ENCODE measurements around the gene B4GALNT1. TPM values are rescaled to one million over a fixed set of nuclear protein-coding genes. Genes with fewer than 3 reads are reported as not detected.
A peak's percentile ranks its signal among the peaks of the same experiment; 100 is the strongest.
"Not testable (repeated sequence)": the region's sequence is repeated elsewhere in the genome, so short reads cannot be mapped to it uniquely, and the experiment has no call there.

Gene B4GALNT1
- total and polyA plus RNA-seq, 8 donors, result 0.04 to 1.1 (median 0.47) TPM; not detected in 1

- ATAC-seq (no peak), DNase-seq (peak in 2 of 6 donors; percentile 24 to 47), FAIRE-seq (no peak)
- Histone ChIP-seq H3K4me3 (no peak overlapping the region), H3K9me3 (no peaks in the 10 kb centered on the region), H3K36me3 (no peaks in the 10 kb centered on the region), H3K4me1 (peaks cover 0 to 5% (median 0%) of the 10 kb centered on the region in 3 donors), H3K27me3 (no peaks in the 10 kb centered on the region), H3K27ac (no peak overlapping the region)
- WGBS, 2 donors, result 80 to 86% methylated on average over 23 of the region's 23 CpGs
- TF ChIP-seq CTCF (IDR thresholded peaks at IDR 0.05), result no peak
- intact Hi-C loops (cut with DNase I), result no loop called here
Measured at GRCh38 chr12:57655541-57656240, 22.7 kb upstream of the B4GALNT1 start.

GRCh38 chr12:57654042-57654441, 21.0 kb upstream of the B4GALNT1 start:
- no peak overlapping the region for H3K27ac ChIP-seq
- H3K9me3 ChIP-seq, result no peaks in the 10 kb centered on the region
- intact Hi-C loops (cut with DNase I), result no loop called here
- H3K36me3 ChIP-seq, result no peaks in the 10 kb centered on the region
- no peak for FAIRE-seq
- TF ChIP-seq CTCF (IDR thresholded peaks at IDR 0.05), result no peak
- 56 to 62% methylated on average over 3 of the region's 3 CpGs for WGBS, 2 donors
- H3K4me1 ChIP-seq, result peaks cover 0 to 5% (median 0%) of the 10 kb centered on the region in 3 donors
- no peak overlapping the region for H3K4me3 ChIP-seq
- no peak for ATAC-seq
- no peak for DNase-seq
- H3K27me3 ChIP-seq, result no peaks in the 10 kb centered on the region

GRCh38 chr12:57646659-57647049, 13.7 kb upstream of the B4GALNT1 start:
- H3K27me3 ChIP-seq; DNase-seq; H3K27ac ChIP-seq; H3K9me3 ChIP-seq; FAIRE-seq; H3K4me1 ChIP-seq; ATAC-seq; H3K4me3 ChIP-seq; intact Hi-C loops (cut with DNase I); H3K36me3 ChIP-seq: not testable (repeated sequence)
- 84% methylated on average over 10 of the region's 15 CpGs; no CpG with 5 or more reads in 1 of the 2 donors for WGBS, 2 donors

- H3K4me3 ChIP-seq; DNase-seq; intact Hi-C loops (cut with DNase I); H3K36me3 ChIP-seq; H3K9me3 ChIP-seq; H3K4me1 ChIP-seq; ATAC-seq; H3K27me3 ChIP-seq; FAIRE-seq; H3K27ac ChIP-seq: not testable (repeated sequence)
- WGBS, 2 donors, result 63 to 69% methylated on average over 11 to 13 of the region's 13 CpGs
Measured at GRCh38 chr12:57645990-57646658, 13.1 kb upstream of the B4GALNT1 start.

DNA sequence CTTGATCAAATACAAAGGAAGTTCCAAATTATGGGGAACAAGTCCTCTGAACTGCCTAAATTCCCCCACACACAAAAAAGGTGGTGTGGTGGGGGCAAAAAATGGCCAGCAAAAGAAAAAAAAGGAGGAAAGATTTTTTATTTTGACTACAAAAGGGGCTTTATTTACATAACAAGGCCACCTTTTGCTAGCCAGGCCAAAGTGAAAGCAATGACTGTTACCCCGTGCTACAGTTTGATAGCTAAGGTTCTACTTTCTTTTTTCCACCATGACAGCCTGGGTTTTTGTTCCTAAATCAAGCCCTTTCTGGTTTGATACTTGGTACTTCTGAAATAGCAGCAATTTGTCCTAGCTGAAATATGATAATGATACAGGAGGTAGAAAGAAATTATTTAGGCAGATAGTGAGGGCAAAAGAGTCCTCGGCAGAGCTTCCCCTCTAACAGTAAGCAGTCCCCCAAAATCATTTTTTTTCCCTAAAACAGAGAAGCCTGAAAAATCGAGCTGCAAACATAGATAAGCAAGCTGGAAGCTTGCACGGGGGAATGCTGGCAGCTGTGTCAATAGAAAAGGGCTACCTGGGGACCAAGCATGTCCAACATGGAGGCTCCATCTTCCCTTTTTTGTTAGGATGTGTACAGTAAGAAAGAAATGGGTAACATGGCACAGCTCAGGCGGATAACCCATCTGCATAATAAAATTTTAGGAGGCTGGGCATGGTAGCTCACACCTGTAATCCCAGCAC, 8.9 kb upstream of the B4GALNT1 start:
- no peaks in the 10 kb centered on the region for H3K4me1 ChIP-seq
- H3K27me3 ChIP-seq, result no peaks in the 10 kb centered on the region
- no peaks in the 10 kb centered on the region for H3K36me3 ChIP-seq
- peak in 2 of 4 donors; percentile 50 to 55 for ATAC-seq
- WGBS, 2 donors, result 30 to 33% methylated on average over 5 of the region's 5 CpGs
- FAIRE-seq, result no peak
- DNase-seq, result peak in 4 of 6 donors; percentile 35 to 64 (median 56)
- no peak for TF ChIP-seq CTCF (IDR thresholded peaks at IDR 0.05)
- intact Hi-C loops (cut with DNase I), result no loop called here
- no peak overlapping the region for H3K27ac ChIP-seq
- H3K4me3 ChIP-seq, result no peak overlapping the region
- no peaks in the 10 kb centered on the region for H3K9me3 ChIP-seq
